Measurements from ENCODE around the gene PP2D1. TPM values are rescaled to one million over a fixed set of nuclear protein-coding genes. Genes with fewer than 3 reads are reported as not detected.
A peak's percentile ranks its signal among the peaks of the same experiment; 100 is the strongest.

The PP2D1 gene
- total and polyA plus RNA-seq, 9 of the 15 experiments (the other 6 are each of a cell fraction or from before 2014, with no cell fraction given): 0.07 to 0.10 TPM; not detected in 7

GRCh38 chr3:19937459-19938294 lies 74.4 kb downstream of the PP2D1 start (continued):
- no peak for TF ChIP-seq NKRF (IDR thresholded peaks at IDR 0.05; ENCODE audit: borderline replicate concordance)
- TF ChIP-seq, protein P1, sequence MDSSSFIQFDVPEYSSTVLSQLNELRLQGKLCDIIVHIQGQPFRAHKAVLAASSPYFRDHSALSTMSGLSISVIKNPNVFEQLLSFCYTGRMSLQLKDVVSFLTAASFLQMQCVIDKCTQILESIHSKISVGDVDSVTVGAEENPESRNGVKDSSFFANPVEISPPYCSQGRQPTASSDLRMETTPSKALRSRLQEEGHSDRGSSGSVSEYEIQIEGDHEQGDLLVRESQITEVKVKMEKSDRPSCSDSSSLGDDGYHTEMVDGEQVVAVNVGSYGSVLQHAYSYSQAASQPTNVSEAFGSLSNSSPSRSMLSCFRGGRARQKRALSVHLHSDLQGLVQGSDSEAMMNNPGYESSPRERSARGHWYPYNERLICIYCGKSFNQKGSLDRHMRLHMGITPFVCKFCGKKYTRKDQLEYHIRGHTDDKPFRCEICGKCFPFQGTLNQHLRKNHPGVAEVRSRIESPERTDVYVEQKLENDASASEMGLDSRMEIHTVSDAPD (CRISPR knock-in tag; IDR thresholded peaks at IDR 0.05): no peak
- no peak for TF ChIP-seq SLC30A9 (CRISPR knock-in tag; IDR thresholded peaks at IDR 0.05)
- no peak for TF ChIP-seq ZFPM2 (CRISPR knock-in tag; IDR thresholded peaks at IDR 0.05)
- no peak for TF ChIP-seq USF2 (CRISPR knock-in tag; IDR thresholded peaks at IDR 0.05)
- TF ChIP-seq TAF9B (IDR thresholded peaks at IDR 0.05; ENCODE audit: partially characterized antibody): no peak
- no peak for TF ChIP-seq POLR2G (IDR thresholded peaks at IDR 0.05; ENCODE audit: low read depth, low read length)
- no peak for TF ChIP-seq ZNF445 (CRISPR knock-in tag; IDR thresholded peaks at IDR 0.05; ENCODE audit: low read depth)
- no peak for TF ChIP-seq ZNF224 (CRISPR knock-in tag; IDR thresholded peaks at IDR 0.05)
- TF ChIP-seq TAF15 (IDR thresholded peaks at IDR 0.05; ENCODE audit: low read depth, low read length): no peak
- TF ChIP-seq FOXJ3 (CRISPR knock-in tag; IDR thresholded peaks at IDR 0.05): no peak
- peak; percentile 29; the same call in 1 of the 2 replicates for TF ChIP-seq KLF16 (IDR thresholded peaks at IDR 0.05)
- no peak for TF ChIP-seq TRIM25 (IDR thresholded peaks at IDR 0.05; ENCODE audit: borderline replicate concordance)
- TF ChIP-seq BMI1 (IDR thresholded peaks at IDR 0.05; ENCODE audit: low read length): no peak
- no peak for TF ChIP-seq PHF8 (IDR thresholded peaks at IDR 0.05; ENCODE audit: borderline replicate concordance, low read length)
- TF ChIP-seq ZBTB26 (CRISPR knock-in tag; IDR thresholded peaks at IDR 0.05): no peak
- TF ChIP-seq HNRNPK (IDR thresholded peaks at IDR 0.05; ENCODE audit: low read depth, low read length, poor library complexity, severe bottlenecking): no peak
- TF ChIP-seq RAD21 (CRISPR knock-in tag; conservative IDR thresholded peaks at IDR 0.05 in 1 of 2, IDR thresholded peaks at IDR 0.05 in 1 of 2): peak; percentile 20 to 34; a peak in 3 of 4 replicates
- no peak for TF ChIP-seq EWSR1 (IDR thresholded peaks at IDR 0.05; ENCODE audit: borderline replicate concordance, low read depth, partially characterized antibody)

Measured in K562 (cell line).